Activated CD4-positive, alpha-beta T cell treated with anti-CD3 and anti-CD28 coated beads, Interleukin-10, Interleukin-2, amounts not matched to agents 100 ng/mL and 50 ng/mL, durations not matched to agents 16 hours and 8 hours (primary cell): ENCODE results near the gene ADGRF5.
A peak's percentile ranks its signal among the peaks of the same experiment; 100 is the strongest.
"Not testable (repeated sequence)": the region's sequence is repeated elsewhere in the genome, so short reads cannot be mapped to it uniquely, and the experiment has no call there.

Source experiments
- DNase-seq: peaks from one replicate; pipeline ENCODE4 v3.0.0-alpha.2; 2020

ADGRF5 gene

DNA sequence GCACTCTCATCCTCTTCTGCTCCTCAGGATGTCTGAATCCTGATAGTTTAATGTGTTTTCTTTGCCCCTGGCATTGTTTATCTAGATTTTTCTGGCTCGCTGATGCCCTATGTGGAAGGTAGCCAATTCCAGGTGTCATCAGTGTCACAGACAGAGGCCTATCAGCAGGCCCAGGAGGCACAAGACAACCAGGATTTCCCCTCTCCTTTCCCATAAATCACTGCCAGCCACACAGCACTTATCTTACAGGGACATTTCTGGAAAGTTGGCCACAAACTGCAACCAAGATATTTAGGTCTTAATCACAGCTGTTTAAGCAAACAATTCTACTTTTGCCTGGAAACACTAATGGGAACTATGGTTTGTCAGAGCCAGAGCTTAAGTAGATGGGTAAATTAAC lies 28.1 kb downstream of the ADGRF5 start:
- DNase-seq: no peak

DNA sequence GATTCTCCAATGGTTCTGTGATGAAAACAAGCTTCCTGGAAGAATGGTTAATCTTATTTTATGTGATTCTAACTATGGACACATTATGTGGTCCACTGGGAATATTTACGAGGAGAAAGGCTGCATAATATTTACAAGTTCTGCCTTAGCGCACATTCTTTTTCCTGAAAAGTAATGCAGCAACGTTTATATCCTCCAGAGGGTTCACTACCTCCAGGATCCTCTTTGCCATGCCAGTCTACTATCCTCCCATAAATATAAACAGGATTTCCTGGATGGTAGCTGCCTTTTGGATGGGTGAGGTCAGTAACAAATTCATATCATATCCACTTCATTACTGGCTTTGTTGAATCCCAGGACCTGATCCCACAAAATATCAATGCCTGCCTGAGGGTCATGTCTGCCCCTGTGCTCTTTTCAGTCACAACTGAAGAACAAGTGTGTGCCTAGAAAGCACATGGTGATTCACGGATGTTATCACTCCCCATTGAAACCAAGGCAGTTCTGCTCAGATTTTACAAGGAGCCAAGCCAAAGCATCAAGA lies 30.4 kb downstream of the ADGRF5 start:
- no peak for DNase-seq

DNA sequence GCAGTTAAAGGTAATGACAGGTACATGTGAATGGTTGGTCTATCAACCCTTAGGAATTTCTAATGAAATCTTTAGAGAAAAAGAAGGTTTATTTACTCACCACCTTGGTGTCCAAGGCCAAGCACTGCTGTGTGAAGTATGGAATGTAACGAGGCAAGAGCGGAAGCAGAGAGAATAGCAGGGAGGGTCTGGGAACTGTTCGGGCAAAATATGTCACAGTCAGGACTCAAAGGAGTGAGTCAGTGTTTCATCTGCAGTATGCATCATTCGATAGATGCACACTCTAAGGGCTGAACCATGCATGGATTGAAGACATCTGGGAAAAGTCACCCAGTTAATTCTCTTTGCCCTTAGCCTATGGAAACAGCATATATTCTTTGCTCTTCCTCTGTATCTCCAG lies 33.2 kb downstream of the ADGRF5 start:
- no peak for DNase-seq

DNA sequence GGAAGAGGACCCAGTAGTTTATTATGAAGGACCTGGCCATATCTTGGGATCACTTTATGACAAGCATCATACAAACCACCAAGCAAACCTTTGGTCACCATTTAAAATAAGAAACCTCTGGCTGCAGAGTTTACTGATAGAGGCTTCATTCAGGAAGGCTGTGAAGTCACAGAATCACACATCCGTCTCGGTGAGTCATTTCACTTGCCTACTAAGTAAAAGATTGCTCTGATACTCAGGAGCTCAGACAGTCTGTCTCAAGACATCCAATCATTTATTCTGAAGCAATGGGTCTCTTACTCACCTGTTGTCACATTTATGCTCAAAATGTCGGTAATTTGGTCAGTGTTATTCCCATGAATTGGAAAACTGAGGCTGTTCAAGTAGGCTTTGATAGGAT lies 33.7 kb downstream of the ADGRF5 start:
- DNase-seq: no peak

DNA sequence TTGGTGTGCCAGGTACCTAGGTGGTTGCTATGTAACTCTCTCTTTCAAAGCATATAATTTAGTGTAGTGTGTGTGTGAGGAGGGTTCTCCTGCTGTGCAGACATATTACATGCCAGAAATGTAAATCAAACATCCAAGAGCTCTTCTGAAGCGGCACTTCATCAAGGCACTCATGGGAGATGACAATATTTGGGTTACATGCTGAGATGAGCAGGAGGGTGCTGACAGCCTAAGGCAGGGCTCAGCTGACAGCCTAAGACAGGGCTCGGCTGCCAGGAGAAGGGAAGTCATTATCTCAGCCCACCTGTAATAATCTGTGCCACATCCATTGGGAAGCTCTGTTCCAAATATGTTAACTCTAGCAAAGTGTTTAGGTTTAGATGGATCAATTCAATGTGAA lies 39.1 kb downstream of the ADGRF5 start:
- DNase-seq: no peak

DNA sequence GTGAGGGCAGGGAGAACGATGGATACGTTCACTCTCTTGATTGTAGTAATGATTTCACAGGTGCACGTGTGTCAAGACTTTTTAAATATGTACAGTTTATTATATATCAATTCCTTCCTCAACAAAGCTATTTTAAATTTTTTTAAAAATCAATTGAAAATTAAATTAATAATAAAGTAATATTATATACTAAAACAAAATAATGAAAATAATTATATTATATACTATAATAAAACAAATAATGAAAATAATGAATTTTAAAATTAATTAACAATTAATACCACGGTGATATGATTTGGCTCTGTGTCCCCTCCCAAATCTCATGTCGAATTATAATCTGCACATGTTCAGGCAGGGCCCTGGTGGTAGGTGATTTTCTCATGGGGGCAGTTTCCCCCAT lies 42.7 kb downstream of the ADGRF5 start:
- no peak for DNase-seq

DNA sequence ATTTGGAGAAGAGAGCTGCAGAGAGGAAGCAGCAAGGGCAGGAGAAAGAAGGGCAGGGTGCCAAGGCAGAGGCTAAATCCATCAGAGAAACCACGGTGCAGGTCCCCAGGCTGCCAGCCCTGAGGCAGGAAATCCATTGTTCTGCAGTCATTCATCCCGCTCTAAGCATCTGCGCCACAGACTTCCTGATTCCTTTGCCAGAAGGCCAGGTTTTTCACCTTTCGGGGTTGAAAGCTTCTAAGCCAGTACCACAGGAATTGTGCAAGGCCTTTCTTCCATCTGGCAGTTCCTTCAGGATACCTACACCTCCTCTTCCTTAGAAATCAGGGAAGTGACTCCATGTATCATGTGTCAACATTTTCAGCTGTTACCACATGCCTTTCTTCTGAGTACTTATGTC lies 45.6 kb downstream of the ADGRF5 start:
- DNase-seq: no peak

DNA sequence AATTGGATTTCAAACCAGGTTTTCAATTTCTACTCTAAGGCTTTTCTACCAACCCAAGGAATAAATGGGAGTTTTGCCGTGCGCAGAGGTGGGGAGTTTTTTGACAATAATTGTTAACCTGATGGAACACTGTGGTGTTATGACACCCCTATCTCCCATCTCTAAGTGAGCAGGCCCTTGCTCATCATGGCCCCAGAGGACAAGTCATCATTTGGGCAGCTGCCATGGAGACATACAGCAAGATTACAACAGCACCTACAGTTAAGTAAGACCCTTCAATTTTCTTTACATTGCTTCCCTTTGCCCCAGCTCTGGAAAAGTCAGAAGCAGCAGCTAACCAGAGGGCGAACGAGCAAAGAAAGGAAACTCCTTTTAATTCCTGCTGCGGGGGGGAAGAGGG lies 54.3 kb downstream of the ADGRF5 start:
- no peak for DNase-seq

DNA sequence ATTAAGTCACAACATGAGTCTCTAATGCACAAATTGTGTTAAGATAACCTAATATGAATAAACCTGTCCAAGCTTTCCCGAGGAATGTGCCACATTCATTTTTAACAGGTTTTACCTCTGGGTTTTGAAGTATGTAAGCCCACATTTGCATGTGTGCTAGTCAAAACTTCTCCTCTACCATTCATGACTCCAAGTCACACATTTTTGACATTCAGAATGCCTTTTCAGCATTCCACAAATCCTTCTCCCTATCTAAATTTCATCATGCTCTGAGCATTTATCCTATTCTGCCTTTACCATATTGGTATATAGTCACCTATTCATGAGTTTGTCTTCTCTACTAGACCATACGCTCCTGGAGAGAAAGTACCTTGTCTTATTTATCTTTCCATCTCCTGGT lies 56.5 kb downstream of the ADGRF5 start:
- no peak for DNase-seq

DNA sequence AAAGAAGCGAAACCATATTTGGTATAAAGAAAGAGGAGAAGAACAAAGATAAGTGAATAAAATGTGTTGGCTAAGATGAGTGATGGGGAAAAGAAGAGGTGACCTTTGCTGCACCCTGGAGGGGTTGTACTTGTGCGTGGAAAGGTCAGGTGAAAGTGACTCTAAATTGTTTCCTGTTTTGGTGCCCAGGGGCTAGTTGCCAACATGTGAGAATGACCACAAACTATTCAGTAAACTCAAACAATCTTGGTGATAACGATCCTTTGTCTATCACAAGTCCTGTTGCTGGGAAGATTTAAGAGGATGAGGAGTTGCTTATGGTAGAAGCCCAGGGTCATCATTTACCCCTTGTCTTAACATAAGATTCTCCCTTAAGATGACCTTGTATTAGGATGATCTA lies 57.9 kb downstream of the ADGRF5 start:
- no peak for DNase-seq

DNA sequence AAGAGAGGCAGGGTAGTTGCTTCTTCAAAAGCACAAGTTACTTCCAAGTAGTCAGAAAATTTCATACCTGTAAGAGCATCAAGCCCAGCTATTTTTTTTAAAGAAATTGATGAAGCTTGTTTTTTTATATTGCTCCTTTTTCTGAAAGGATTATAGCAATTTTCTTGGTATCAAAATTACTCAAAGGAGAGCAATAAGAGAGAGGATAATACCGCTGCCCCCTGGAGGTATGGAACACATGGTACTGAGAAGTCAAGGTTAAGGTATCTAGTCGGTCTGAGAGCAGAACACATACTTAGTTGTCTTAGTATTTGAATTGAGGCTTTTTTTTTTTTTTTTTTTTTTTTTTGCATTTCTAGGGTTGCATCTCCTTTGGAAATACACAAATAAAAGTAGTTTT lies 59.4 kb downstream of the ADGRF5 start:
- no peak for DNase-seq

DNA sequence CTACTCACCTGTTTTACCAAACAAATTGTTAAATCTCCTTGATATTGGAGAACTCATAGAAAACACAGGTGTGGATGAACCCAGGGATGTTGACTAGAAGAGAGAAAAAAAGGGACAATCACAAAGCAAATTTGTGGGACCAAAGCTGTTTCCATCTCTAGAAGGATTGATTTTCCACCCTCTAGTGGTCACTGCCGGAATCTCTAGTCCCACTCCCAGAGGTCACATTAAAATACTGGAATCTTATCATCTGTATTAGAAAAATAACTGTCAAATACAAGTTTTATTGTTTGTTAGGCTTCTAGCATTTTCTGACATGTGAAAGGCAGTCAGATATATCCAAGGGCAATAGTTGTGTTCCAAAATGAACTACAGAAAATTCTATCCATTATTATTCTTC lies 65.8 kb downstream of the ADGRF5 start:
- DNase-seq: peak; percentile 12

DNA sequence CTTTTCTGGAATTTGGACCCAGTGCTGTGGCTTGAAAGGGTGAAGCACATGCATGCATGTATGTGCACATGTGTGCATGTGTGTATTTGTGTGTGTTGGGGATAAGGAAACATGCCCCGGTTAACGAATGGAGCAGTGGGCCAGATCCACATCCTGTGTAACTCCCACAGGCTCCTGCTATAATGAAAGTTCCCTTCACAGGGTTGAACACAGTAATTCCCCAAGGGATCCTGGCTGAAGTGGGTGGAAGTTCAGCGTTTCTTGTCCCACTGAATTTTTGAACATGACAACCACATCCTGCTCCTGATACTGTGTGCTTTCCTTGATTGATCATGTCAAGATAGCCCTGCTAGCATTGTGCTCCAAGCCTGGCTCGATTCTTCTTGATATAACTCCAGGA lies 70.2 kb downstream of the ADGRF5 start:
- not testable (repeated sequence) for DNase-seq

DNA sequence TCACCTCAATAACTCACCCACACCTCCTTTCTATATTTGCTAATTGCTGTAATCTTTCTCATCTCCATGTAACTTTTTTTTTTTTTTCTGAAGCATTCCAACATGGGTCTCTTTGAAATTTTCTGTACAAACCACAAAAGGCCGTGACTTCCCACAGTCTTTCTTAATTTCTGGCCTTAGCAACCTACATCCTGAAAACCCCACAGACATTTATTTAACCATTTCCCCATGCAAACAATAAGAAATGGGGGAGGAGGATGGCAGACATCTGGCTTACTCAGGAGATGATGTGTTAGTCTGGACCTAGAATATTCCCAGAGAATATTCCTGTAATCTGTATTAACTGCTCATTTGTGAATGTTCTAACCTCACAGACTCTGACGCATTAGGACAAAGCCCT lies 70.9 kb downstream of the ADGRF5 start:
- DNase-seq: no peak

DNA sequence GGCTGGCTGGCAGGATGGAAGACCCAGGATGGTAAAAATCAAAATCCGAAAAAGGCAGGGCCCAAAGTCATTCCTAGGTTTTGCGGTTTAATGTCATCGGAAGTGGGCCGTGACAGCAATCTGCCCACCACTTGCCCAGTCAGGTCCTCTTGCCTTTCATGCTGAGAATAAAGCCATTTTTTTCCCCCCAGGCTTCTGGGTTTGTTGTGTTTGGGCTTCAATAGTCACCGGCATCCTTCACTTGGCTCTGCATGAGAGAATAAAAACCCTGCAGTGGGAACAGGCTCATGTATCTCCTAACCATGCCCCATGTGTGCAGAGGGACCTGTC lies 72.4 kb downstream of the ADGRF5 start:
- DNase-seq: no peak

DNA sequence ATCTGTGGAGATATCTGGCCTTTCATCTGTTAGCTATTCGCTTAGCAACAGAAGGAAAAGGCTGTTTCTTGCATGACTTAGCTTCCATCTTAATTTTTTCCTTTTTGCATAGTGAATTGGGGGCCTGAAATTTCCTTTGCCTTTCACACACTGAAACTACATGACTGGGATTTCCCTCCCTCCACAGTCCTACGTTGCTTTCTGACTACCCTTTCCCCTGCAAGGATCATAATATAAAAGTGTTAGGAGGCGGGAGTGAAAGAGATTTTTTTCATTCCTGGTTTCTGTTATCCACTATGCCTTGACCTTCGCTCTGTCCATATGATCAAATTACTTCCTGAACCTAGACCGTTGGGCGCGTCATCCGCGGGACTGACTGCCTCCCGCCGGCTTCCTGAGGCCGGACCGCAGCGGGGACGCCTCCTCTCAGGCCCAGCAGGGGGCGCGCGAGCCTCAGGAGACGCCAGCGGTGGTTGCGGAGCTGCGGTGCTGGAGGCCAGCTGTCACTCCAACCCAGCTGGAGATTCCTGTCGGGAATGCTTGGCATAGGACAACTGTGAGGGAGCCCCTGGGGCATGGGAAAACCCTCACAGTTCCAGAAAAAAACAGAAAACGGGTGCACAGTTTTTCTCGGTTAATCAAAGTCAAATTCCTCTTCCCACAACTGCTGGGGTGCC lies 72.9 kb downstream of the ADGRF5 start:
- DNase-seq: peak; percentile 72

DNA sequence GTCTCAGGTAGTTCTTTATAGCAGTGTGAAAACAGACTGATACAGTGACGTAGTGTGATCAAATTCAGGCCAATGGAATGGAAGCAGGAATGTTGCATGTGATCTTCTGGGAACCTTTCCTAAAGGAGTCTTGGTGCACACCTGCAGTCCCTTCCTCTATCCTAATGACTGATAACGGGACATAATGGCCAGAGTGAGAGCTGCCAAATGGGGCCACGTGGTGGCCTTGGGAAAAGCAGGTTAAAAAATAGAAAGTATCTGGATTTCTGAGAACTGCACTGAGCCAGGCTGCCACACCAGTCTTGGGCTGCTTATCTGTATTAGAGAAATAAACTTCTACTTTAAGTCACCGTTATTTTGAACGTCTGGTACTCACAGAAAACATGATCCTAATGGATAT lies 76.6 kb downstream of the ADGRF5 start:
- no peak for DNase-seq

DNA sequence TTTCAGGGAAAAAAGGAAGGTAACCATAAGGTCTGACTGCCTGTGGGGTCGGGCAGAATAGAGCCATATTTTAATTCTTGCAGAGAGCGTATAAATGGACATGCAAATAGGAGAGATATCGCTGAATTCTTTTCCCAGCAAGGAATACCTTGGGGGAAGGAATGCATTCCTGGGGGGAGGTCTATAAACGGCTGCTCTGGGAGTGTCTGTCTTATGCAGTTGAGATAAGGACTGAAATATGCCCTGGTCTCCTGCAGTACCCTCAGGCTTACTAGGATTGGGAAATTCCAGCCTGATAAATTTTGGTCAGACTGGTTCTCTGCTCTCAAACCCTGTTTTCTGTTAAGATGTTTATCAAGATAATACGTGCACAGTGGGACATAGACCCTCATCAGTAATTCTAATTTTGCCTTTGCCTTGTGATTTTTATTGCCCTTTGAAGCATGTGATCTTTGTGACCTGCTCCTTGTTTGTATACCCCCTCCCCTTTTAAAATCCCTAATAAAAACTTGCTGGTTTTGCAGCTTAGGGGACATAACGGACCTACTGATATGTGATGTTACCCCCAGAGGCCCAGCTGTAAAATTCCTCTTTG lies 79.4 kb downstream of the ADGRF5 start:
- DNase-seq: not testable (repeated sequence)

DNA sequence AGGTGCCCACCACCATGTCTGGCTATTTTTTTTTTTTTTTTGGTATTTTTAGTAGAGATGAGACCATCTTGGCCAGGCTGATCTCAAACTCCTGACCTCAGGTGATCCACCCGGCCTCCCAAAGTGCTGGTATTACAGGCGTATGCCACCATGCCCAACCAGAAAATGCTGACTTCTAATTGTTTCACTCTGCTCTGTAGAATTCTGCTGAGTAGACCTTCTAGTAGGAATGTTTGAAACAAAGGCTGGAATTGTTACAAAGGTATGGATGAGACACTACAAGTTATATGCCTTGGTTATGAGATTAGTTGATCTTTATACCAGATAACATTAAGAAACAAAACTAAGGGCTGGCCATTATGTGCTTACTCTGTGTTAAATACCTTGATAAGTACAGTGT lies 83.7 kb downstream of the ADGRF5 start:
- no peak for DNase-seq

DNA sequence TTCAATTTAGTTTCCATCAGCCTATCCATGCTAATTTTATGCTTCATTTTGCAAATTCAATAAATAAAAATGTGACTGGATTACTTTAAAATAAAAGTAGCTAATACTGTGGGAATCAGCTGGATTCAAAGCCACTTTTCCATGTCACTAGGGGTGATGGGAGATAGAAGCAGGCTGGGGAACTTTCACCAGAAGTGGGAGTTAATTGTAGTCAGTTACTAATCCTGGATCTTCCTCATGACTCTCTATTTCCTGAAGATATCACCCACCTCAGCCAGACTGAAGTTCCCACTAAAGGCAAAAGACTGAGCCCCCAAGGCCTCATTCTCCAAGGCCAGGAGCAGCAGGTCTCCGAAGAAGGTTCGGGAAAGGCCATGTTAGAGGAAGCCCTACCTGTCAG lies 86.7 kb downstream of the ADGRF5 start:
- not testable (repeated sequence) for DNase-seq

DNA sequence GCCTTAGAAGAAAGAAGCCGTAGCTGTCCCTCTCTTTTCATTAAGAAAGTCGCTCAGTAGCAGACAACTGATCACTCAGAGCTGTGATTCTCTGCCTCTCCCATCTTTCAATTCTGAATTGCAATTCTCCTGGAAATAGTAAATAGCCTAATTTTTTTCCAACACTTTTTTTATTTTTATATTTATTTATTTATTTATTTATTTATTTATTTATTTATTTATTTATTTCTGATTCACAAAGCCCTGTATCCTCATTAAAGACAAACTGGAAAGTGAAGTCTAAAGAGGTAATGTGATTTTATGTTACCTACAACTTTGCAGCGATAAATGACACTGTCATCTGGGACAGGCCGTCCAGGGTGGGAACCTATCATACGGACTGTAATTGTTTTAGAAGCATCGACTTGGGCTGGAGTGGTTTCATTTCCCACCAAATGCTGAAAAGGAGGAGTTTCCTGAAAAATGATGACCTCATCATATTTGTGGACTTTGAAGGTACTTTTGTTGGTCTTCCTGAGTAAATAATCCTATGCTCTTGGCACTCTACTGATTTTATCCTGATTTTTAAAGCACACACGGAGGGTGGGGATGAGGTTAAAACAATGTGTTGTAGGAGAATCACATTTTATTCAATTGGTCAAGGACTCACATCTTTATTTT lies 87.4 kb downstream of the ADGRF5 start:
- not testable (repeated sequence) for DNase-seq

DNA sequence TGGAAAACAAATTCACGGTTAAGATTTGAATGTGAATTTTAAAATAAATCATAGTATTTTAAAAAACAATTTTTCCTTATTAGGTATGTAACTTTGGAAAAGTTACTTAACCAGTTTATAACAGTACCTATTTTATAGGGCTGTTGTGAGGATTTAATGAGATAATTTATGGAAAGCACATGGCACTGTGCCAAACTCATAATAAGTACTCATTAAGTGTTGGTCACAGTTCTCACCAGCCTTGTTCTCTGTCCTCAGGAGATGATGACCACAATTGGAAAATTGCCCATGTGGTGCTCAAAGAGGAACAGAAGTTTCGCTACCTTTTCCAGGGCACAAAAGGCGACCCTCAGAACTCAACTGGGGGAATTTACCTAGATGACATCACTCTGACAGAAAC lies 88.9 kb downstream of the ADGRF5 start:
- DNase-seq: no peak

DNA sequence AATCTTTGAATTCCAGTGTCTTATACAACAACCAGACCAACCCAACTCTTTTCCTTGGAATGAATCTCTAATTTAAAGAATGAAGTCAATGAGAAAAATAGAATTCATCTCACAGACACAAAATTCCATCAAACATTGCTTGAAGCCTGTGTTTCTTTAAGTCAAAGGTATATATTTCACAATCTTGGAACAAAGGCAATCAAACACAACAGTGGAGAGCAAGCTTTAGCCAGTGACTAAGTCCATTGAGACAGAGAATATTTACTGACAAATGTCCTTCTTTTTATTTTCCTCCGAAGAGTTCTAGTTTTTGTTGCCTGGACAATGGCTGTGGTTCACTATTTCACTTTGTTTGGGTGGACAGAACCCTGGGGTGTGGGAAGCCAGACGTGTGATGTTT lies 92.8 kb downstream of the ADGRF5 start:
- DNase-seq: no peak

DNA sequence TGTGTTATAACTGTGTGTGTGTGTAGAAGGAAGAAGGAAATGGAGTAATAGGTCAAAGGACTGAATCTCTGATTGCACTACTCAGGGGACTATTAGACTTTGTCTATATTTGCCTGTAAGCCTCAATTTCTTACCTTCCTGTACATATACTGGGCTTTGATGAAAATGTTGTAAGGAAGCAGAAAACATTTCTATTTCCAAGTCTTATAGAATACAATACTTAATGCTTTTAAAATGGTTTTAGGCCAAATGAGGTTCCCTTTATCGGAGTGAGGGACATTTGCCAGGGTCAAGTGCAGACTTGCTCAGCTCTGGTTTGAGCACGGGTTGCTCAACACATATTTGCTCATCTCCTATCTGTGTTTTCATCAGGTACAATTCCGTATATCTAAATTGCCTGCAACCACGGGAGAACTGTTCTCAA lies 100.3 kb downstream of the ADGRF5 start:
- DNase-seq: no peak

DNA sequence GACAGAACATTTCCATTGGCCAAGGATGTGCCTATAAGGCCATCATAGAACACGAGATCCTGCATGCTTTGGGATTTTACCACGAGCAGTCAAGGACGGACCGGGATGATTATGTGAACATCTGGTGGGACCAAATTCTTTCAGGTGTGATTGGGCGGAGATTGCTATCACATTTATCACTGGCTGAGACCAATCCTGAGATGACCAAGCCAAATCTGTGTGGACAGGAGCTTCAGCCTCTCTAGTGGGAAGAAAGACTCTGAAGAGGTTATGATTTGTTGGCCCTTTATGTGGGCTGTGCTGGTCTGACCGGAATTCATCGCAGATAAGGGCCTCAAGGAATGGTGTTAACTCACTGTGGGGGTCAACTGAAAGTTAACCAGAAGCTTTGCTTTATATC lies 102.2 kb downstream of the ADGRF5 start:
- DNase-seq: no peak
